Omental fat pad (tissue), 4 donors: ENCODE measurements around the gene NPW. TPM values are rescaled to one million over a fixed set of nuclear protein-coding genes. Genes with fewer than 3 reads are reported as not detected.

Experiments
- ATAC-seq: fragments of 150-250 bp; one replicate; pipeline ENCODE4 v1.9.1; 2016; ENCODE audit warnings: mild to moderate bottlenecking, moderate library complexity; ENCODE audit not compliant: low FRiP score
- DNase-seq: peaks from one replicate; pipeline ENCODE4 v3.0.0-alpha.2; 2019; ENCODE audit warnings: low spot score
- CTCF ChIP-seq, 3 donors: fragments of 450-650 bp; IDR thresholded peaks; one replicate each; pipeline ENCODE4 v1.5.1; 2016 to 2017; ENCODE audit warnings: antibody characterized with exemption in 3 of 3, mild to moderate bottlenecking in 3 of 3, moderate library complexity in 2 of 3
- small RNA-seq: library from RNA; depleted of rRNA; stranded (forward); fragments of <200 nt; gene quantifications from one replicate; pipeline ENCODE3, GENCODE V24; 2016
- total RNA-seq, 4 donors: library from RNA; depleted of rRNA; stranded (reverse); fragments of >200 nt; gene quantifications; one replicate each; pipeline ENCODE4 v1.1.0, GENCODE V29; 2016

Gene NPW
- total RNA-seq, 4 donors from 2014 or later: 0.48 TPM; not detected in 3

- ATAC-seq (no peak), DNase-seq (no peak)
- no peak for TF ChIP-seq CTCF (IDR thresholded peaks at IDR 0.05)
Observed at GRCh38 chr16:2061023-2061422, 41.4 kb downstream of the NPW start.

- DNase-seq (no peak), ATAC-seq (no peak)
- no peak for TF ChIP-seq CTCF (IDR thresholded peaks at IDR 0.05)
Observed at GRCh38 chr16:2061526-2061925, 41.9 kb downstream of the NPW start.

- no peak for DNase-seq
- no peak for TF ChIP-seq CTCF (IDR thresholded peaks at IDR 0.05)
- no peak for ATAC-seq
Observed at GRCh38 chr16:2062801-2063200, 43.2 kb downstream of the NPW start.

- no peak for TF ChIP-seq CTCF (IDR thresholded peaks at IDR 0.05)
- DNase-seq: no peak
- no peak for ATAC-seq
Observed at GRCh38 chr16:2063861-2064260, 44.3 kb downstream of the NPW start.

- no peak for DNase-seq
- TF ChIP-seq CTCF (IDR thresholded peaks at IDR 0.05): no peak
- no peak for ATAC-seq
Observed at GRCh38 chr16:2064368-2064945, 44.9 kb downstream of the NPW start.

GRCh38 chr16:2066139-2066538 is 46.6 kb downstream of the NPW start:
- no peak for DNase-seq
- ATAC-seq: no peak
- TF ChIP-seq CTCF (IDR thresholded peaks at IDR 0.05): no peak

Small RNAs within 50 kb of the gene (small RNA-seq; reads per million reads assigned to genes)
- gene AC005363.2 (not detected), gene RN7SL219P (not detected)

Other genes starting within 250 kb of the NPW start
- gene NME3, start 248.2 kb upstream of the NPW start, total RNA-seq: 10 to 100 TPM; 51.4 to 83.2 (median 69.6) TPM
- gene EME2, start 247.0 kb upstream of the NPW start, total RNA-seq: 10 to 100 TPM in 1 of 4 donors, 1 to 10 TPM in 3; 5.9 to 16.2 (median 7.1) TPM
- gene MRPS34, start 246.7 kb upstream of the NPW start, total RNA-seq: 10 to 100 TPM; 56.8 to 84.2 (median 78.6) TPM
- gene SPSB3, start 237.2 kb upstream of the NPW start, total RNA-seq: 10 to 100 TPM; 39.5 to 88.1 (median 50.7) TPM
- gene NUBP2, start 236.8 kb upstream of the NPW start, total RNA-seq: 10 to 100 TPM; 49.2 to 85.9 (median 60.2) TPM
- under 1 TPM in 2 of 4 donors, not detected in 2; 0.19 to 0.50 TPM for gene IGFALS, start 226.1 kb upstream of the NPW start, total RNA-seq
- 100 to 1,000 TPM in 1 of 4 donors, 10 to 100 TPM in 3; 69.8 to 130 (median 81.5) TPM for gene HAGH, start 193.0 kb upstream of the NPW start, total RNA-seq
- gene FAHD1, start 192.6 kb upstream of the NPW start, total RNA-seq: 10 to 100 TPM; 32.3 to 46.3 (median 34.1) TPM
- gene MEIOB, start 147.6 kb upstream of the NPW start, total RNA-seq: 1 to 10 TPM in 1 of 4 donors, not detected in 3; 1.7 TPM
- gene HS3ST6, start 101.4 kb upstream of the NPW start, total RNA-seq: not detected
- 10 to 100 TPM in 3 of 4 donors, 1 to 10 TPM in 1; 9.6 to 64.0 (median 17.1) TPM for gene MSRB1, start 76.6 kb upstream of the NPW start, total RNA-seq
- gene RPL3L, start 65.1 kb upstream of the NPW start, total RNA-seq: not detected
- gene NDUFB10, start 60.2 kb upstream of the NPW start, total RNA-seq: 100 to 1,000 TPM; 144 to 240 (median 183) TPM
- 1,000 to 10,000 TPM; 1,362 to 1,656 (median 1,543) TPM for gene RPS2, start 55.0 kb upstream of the NPW start, total RNA-seq
- gene RNF151, start 52.9 kb upstream of the NPW start, total RNA-seq: not detected
- gene TBL3, start 47.7 kb upstream of the NPW start, total RNA-seq: 10 to 100 TPM; 32.2 to 44.3 (median 34.3) TPM
- gene NOXO1, start 38.3 kb upstream of the NPW start, total RNA-seq: not detected
- gene GFER, start 35.6 kb upstream of the NPW start, total RNA-seq: 10 to 100 TPM; 11.9 to 18.4 (median 16.0) TPM
- gene SYNGR3, start 29.8 kb upstream of the NPW start, total RNA-seq: 1 to 10 TPM in 1 of 4 donors, under 1 TPM in 1, not detected in 2; 0.28 to 1.6 TPM
- gene ZNF598, start 10.0 kb upstream of the NPW start, total RNA-seq: 10 to 100 TPM; 19.1 to 49.0 (median 24.3) TPM
- gene NHERF2, start 7.1 kb downstream of the NPW start, total RNA-seq: 100 to 1,000 TPM in 2 of 4 donors, 10 to 100 TPM in 2; 52.8 to 166 (median 84.9) TPM
- gene NTHL1, start 28.0 kb downstream of the NPW start, total RNA-seq: 10 to 100 TPM in 3 of 4 donors, 1 to 10 TPM in 1; 7.1 to 18.1 (median 10.9) TPM
- 10 to 100 TPM; 30.0 to 59.4 (median 35.9) TPM for gene TSC2, start 28.2 kb downstream of the NPW start, total RNA-seq
- 100 to 1,000 TPM in 2 of 4 donors, 10 to 100 TPM in 2; 86.4 to 214 (median 121) TPM for gene PKD1, start 116.1 kb downstream of the NPW start, total RNA-seq
- 1 to 10 TPM in 2 of 4 donors, under 1 TPM in 1, not detected in 1; 0.19 to 2.0 (median 1.1) TPM for gene RAB26, start 128.8 kb downstream of the NPW start, total RNA-seq
- 10 to 100 TPM; 31.9 to 42.7 (median 34.3) TPM for gene TRAF7, start 136.0 kb downstream of the NPW start, total RNA-seq
- under 1 TPM; 0.12 to 0.19 (median 0.14) TPM for gene CASKIN1, start 176.8 kb downstream of the NPW start, total RNA-seq
- gene MLST8, start 185.7 kb downstream of the NPW start, total RNA-seq: 10 to 100 TPM; 29.8 to 44.6 (median 34.6) TPM
- 10 to 100 TPM in 1 of 4 donors, 1 to 10 TPM in 3; 1.5 to 10.1 (median 4.3) TPM for gene BRICD5, start 191.1 kb downstream of the NPW start, total RNA-seq
- gene PGP, start 195.1 kb downstream of the NPW start, total RNA-seq: 10 to 100 TPM in 1 of 4 donors, 1 to 10 TPM in 3; 8.1 to 10.4 (median 9.6) TPM
- 10 to 100 TPM; 18.3 to 39.6 (median 25.7) TPM for gene E4F1, start 203.8 kb downstream of the NPW start, total RNA-seq
- under 1 TPM in 3 of 4 donors, not detected in 1; 0.63 to 0.93 (median 0.84) TPM for gene DNASE1L2, start 216.7 kb downstream of the NPW start, total RNA-seq
- 10 to 100 TPM; 26.2 to 66.5 (median 38.4) TPM for gene ECI1, start 231.8 kb downstream of the NPW start, total RNA-seq
- 100 to 1,000 TPM in 1 of 4 donors, 10 to 100 TPM in 3; 84.9 to 171 (median 92.2) TPM for gene RNPS1, start 248.3 kb downstream of the NPW start, total RNA-seq